GM21619 (cell line): ENCODE results near the gene CMTM7.

Source experiments
- ATAC-seq: cut with Tn5 transposase; IDR thresholded peaks from one replicate; pipeline ENCODE4 v1.9.1; 2021; ENCODE audit not compliant: unreplicated experiment

Gene CMTM7

GRCh38 chr3:32413845-32414521 lies 22.3 kb downstream of the CMTM7 start:
- ATAC-seq, result no peak

- ATAC-seq, result peak; percentile 85
These were observed 23.0 kb downstream of the CMTM7 start for GRCh38 chr3:32414522-32415202.

GRCh38 chr3:32419742-32420125 lies 28.1 kb downstream of the CMTM7 start:
- ATAC-seq, result no peak

DNA sequence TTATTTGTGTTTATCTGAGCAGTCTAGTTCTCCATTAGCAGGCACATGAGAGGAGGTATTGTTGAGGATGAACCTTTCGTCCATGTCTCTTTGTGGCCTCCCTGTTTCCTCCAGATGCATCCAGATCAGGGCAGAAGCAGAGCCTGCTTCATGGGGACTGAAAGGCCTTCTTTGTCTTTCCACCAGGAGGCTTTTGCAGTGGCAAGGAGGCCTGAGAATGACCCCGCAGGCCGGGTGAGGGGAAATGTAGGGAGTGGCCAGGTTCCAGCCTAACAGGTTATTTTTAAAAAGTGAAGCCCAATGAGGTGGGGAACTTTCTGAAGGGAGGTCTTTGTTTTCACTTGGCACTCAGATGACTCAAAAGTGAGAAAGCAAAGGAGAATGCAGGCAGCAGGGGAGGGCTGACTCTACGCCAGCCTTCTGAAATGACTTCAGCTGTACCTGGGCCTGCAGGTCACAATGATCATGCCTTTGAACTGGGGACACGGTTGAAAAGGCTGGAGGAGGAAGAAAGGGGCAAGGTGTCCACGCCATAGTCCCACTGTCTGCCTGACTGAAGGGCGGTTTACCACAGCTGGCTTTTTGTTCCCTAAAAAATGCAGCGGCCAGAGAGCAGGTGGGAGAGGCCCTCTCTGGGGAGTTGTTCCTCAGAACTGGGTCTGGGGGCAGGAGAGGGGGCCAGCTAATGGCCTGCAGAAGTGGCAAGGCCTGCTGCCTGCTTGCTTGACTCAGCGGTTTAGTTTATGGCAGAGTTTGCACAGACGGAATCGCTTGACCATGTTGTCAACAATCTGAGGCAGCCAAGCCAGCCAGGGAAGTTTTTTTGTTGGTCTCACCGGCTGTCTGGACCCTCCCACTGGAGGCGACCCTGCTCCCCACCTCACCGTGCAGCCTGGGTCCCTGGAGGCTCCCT lies 28.7 kb downstream of the CMTM7 start:
- ATAC-seq, result peak; percentile 82

DNA sequence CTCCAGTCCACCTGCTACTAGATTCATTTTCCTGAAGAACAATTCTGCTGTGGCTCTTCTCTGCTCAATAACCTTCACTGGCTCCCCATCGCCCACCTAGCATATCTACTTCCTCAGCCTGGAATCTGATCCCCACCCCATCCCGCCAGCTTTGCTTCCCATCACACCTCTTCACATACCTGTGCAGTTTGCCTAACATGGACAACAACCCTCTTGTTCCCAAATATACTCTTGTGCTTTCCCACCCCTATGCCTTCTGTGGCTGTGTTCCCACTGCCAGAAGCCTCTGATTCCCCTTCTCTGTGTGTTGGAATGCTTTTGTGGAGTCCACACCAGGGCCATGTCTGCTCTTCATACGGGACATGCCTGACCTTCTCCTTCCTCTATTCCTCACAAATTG lies 29.5 kb downstream of the CMTM7 start:
- no peak for ATAC-seq

GRCh38 chr3:32421991-32422859 lies 30.6 kb downstream of the CMTM7 start:
- no peak for ATAC-seq

DNA sequence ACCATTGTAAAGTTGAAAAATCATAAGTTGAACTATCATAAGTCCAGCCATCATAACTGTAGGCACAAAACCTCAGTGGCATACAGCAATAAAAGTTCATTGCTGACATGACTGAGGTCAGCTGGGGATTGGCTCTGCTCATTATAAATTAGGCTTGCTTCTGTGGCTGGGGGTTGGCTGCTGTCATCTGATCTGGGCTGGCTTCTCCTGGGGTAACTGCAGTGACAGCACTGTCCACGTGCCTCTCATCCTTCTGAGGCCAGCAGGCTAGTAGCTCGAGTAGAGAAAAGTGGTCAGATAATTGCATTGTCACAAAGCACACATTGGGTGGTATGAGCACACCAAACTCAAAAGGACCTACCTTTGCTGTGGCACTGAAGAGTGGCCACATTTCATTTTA lies 31.3 kb downstream of the CMTM7 start:
- ATAC-seq, result no peak

GRCh38 chr3:32423534-32423933 lies 31.9 kb downstream of the CMTM7 start:
- no peak for ATAC-seq

- no peak for ATAC-seq
These were observed 32.4 kb downstream of the CMTM7 start for GRCh38 chr3:32423956-32424557.

- ATAC-seq, result no peak
These were observed 33.1 kb downstream of the CMTM7 start for GRCh38 chr3:32424581-32425250.

DNA sequence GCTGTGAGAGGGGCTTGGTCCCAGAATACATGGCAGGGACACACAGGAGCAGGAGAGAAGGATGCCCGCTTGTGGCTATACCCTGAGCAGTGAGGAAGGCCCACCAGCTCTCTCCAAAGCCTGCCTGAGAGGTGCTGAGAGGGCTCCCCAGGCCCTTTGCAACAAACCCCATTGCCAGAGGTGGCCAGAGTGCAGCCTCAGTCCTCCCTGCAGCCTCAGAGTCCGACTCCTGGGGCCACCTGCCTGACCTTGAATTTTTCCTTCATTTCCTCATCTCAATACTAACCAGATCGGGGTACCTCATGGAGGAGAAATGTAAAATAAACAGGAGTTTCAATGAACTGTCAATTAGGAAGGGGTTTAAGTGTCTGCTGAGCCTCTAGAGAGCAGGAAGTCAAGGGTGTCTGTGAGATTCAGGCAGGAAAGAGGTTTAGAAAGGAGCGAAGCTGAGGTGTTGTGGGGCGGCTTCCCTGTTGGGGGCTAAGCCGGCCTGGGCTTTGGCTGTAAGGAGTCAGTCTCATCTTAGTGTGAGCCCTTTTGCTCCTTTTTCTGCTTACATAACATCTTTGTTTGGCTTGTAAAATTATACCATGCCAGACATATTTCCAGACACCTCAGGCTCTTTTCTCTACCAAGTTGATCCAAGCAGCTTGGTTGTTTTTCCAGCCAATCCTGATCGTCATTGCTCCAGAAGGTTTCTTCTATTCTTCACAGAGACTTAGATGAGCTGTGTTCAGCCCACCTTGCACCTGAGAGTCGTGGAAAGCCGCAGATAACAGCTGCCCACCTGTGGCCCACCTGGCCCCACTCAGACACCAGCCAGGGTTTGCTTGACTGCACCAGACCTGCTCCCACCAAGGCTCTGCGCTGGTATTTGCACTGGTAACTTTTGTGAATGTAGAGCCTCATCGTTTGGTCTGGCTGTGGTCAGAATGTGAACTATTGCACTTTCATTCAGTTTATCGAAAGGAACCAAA lies 36.7 kb downstream of the CMTM7 start:
- ATAC-seq, result peak; percentile 73

- no peak for ATAC-seq
These were observed 39.2 kb downstream of the CMTM7 start for GRCh38 chr3:32430900-32431299.

DNA sequence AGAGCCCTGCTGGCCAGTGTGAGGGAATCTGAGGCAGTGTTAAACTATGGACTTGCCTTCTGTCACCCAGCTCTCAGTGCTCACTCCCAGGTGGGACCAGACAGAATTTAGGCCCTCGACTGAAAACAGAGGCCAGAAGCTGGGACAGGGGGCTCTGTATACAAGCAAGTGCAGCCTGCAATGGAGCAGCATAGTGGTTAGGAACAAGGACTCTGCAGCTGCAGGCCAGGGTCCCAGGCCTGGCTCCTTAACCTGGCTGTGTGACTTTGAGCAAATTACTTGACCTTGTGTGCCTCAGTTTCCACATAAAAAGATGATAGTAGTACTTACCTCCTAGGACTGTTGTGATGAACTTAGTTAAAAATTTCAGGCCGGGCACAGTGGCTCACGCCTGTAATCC lies 39.8 kb downstream of the CMTM7 start:
- no peak for ATAC-seq

DNA sequence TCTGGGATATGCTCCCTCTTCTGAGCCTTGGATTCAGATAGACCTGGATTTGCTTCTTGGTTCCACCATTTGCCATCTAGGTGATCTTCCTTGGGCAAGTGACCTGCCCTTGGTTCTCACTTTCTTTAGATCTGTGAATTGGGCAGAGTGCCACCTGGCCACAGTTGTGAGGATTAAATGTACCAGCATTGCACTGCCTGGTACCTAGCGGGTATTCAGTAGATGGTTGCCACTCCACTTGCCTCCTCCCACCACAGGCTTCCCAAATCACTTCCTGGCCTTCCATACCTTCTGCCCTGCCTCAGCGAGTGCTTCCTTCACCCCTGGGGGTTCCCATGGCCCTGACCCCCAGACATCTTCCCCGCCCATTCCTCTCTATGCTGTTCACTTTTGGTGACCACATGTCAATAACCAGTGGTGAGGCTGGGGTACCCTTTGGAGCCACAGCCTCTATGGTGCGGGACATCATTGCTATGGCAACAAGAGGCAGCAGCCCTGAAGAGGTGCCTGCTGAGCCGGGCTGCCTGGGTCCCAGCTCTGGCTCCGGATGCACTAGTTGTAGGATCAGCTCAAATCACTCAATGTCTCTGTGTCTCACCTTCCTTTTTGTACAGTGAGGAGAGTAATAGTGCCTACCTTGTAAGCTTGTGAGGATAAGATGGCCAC lies 40.5 kb downstream of the CMTM7 start:
- ATAC-seq, result no peak

DNA sequence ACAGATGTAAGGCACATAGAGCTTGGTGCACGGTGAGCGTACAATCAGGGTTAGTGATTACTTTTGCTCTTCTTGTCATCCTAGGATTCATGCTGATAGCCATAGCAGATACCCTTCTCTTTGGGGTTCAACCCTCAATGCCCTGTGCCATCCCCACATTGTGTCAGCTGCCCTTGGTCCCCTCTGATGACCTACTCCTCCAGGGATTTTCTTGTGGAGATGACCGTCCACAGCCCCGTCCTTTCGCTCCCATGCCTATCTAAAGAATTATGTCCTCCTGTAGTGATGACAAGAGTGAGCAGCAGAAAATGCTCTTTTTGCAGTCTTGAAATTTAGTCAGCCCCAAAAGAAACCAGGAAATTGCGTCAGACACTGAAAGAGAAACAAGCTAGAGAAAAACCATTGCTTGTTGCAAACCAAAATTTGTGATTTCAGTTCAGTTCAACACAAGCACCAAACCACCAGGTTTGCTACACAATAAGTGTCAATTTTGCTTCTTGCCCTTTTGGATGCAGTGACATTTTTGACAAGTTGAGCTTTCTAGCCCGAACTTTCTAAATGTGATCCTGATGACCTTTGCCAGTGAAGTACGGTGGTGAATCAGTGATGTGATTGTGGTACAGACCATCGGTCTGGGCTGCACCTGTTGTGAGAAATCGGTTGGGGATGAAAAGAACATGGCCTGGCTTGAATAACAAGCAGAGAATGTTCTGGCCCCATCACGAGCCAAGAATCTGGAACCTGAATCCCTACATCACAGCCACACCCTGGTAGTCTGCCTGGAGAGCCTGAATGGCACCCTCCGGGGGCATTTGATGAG lies 41.3 kb downstream of the CMTM7 start:
- peak; percentile 45 for ATAC-seq

- no peak for ATAC-seq
These were observed 42.6 kb downstream of the CMTM7 start for GRCh38 chr3:32434206-32434605.
